ENCODE results near the gene VDR. TPM values are rescaled to one million over a fixed set of nuclear protein-coding genes. Genes with fewer than 3 reads are reported as not detected.

VDR gene
- total and polyA plus RNA-seq, 2 experiments from 2014 or later: 23.9 to 30.5 TPM

DNA sequence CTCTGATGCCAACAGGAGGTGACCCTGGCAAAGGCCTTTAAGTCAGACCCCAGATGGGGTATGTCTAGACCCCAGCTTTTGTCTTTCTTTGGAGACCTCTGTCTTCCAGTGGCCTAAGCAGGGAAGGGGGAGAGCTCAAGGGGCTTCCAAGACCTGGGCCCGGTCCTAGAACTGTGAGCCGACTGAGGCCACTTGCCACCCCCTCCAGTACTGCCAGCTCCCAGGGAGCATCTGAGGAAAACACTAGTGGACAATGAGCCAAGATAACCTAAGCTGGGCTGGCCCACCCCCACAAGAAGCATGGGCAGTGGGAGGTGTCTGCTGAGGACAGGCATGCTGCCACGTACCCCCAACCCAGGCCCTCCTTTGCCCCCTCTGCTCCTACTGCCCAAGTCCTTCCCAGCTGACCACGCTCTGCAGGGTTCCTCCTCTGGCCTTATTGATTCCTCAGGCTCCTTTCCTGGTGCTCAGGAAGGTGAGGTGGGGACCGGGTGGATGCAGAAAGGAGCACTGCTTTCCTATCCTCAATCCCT, 21.1 kb downstream of the VDR start:
- DNase-seq: no peak
- WGBS, 2 experiments (ENCODE audit: low coverage in 1 of 2, low lambda C conversion rate in 2 of 2, missing lambda C conversion rate in 2 of 2): 73 to 78% methylated on average over 5 of the region's 5 CpGs
- Histone ChIP-seq H3K4me2 (ENCODE audit: unreplicated experiment) (no peak overlapping the region), H3K27me3 (replicated peaks; ENCODE audit: insufficient read depth) (no peaks in the 10 kb centered on the region), H4K20me1 (ENCODE audit: insufficient read depth) (no peaks in the 10 kb centered on the region), H3K27ac (no peak overlapping the region), H3K4me1 (ENCODE audit: insufficient read depth) (peaks cover 32% of the 10 kb centered on the region), H3F3A (ENCODE audit: insufficient read depth) (peaks cover 17% of the 10 kb centered on the region), H3K9me2 (ENCODE audit: insufficient read depth) (no peaks in the 10 kb centered on the region), H3K79me2 (ENCODE audit: insufficient read depth) (peaks cover 59% of the 10 kb centered on the region), H3K9ac (no peak overlapping the region), H3K36me3 (ENCODE audit: low read depth) (peaks cover 3% of the 10 kb centered on the region; the same call in 1 of the 2 replicates), H3K9me3 (ENCODE audit: low read depth) (no peaks in the 10 kb centered on the region), H3K4me3 (no peak overlapping the region), H2AFZ (no peak overlapping the region)
- in situ Hi-C loops (cut with MboI): no loop called here
- no peak for TF ChIP-seq EZH2 (IDR thresholded peaks at IDR 0.05; ENCODE audit: insufficient read depth, poor library complexity, severe bottlenecking)
- TF ChIP-seq EZH2phosphoT487 (IDR thresholded peaks at IDR 0.05; ENCODE audit: insufficient read depth, low read depth): no peak

- Histone ChIP-seq H3K9me2 (ENCODE audit: insufficient read depth) (no peaks in the 10 kb centered on the region), H3K4me3 (peak overlapping the region; percentile 3; the same call in 1 of the 2 replicates), H3K27ac (0 out of 2 replicates have a peak overlapping the region, but pooled peaks have one; percentile 73), H3K4me1 (ENCODE audit: insufficient read depth) (peaks cover 32% of the 10 kb centered on the region), H3K79me2 (ENCODE audit: insufficient read depth) (peaks cover 51% of the 10 kb centered on the region), H3K36me3 (ENCODE audit: low read depth) (peaks cover 7% of the 10 kb centered on the region; the same call in 1 of the 2 replicates), H3K9me3 (ENCODE audit: low read depth) (no peaks in the 10 kb centered on the region), H4K20me1 (ENCODE audit: insufficient read depth) (no peaks in the 10 kb centered on the region), H3K9ac (no peak overlapping the region), H3K27me3 (replicated peaks; ENCODE audit: insufficient read depth) (no peaks in the 10 kb centered on the region), H3K4me2 (ENCODE audit: unreplicated experiment) (peak overlapping the region; percentile 51), H3F3A (ENCODE audit: insufficient read depth) (peaks cover 17% of the 10 kb centered on the region), H2AFZ (no peak overlapping the region)
- in situ Hi-C loops (cut with MboI): no loop called here
- TF ChIP-seq EZH2phosphoT487 (IDR thresholded peaks at IDR 0.05; ENCODE audit: insufficient read depth, low read depth) (no peak), EZH2 (IDR thresholded peaks at IDR 0.05; ENCODE audit: insufficient read depth, poor library complexity, severe bottlenecking) (no peak)
- WGBS, 2 experiments (ENCODE audit: low coverage in 1 of 2, low lambda C conversion rate in 2 of 2, missing lambda C conversion rate in 2 of 2): 50 to 53% methylated on average over 15 to 16 of the region's 16 CpGs
- peak; percentile 41 for DNase-seq
Measured at GRCh38 chr12:47882781-47883546, 21.8 kb downstream of the VDR start.

- H3K79me2 ChIP-seq (ENCODE audit: insufficient read depth): peaks cover 43% of the 10 kb centered on the region
- H3K4me1 ChIP-seq (ENCODE audit: insufficient read depth): peaks cover 32% of the 10 kb centered on the region
- 0 out of 2 replicates have a peak overlapping the region, but pooled peaks have one; percentile 12 for H3K4me3 ChIP-seq
- H3K9me2 ChIP-seq (ENCODE audit: insufficient read depth): no peaks in the 10 kb centered on the region
- H3F3A ChIP-seq (ENCODE audit: insufficient read depth): peaks cover 17% of the 10 kb centered on the region
- no peaks in the 10 kb centered on the region for H3K9me3 ChIP-seq (ENCODE audit: low read depth)
- H4K20me1 ChIP-seq (ENCODE audit: insufficient read depth): no peaks in the 10 kb centered on the region
- H3K27me3 ChIP-seq (replicated peaks; ENCODE audit: insufficient read depth): no peaks in the 10 kb centered on the region
- in situ Hi-C loops (cut with MboI): no loop called here
- no peak overlapping the region for H2AFZ ChIP-seq
- DNase-seq: peak; percentile 98
- peak overlapping the region; percentile 51 for H3K9ac ChIP-seq
- peak overlapping the region; percentile 47 for H3K4me2 ChIP-seq (ENCODE audit: unreplicated experiment)
- TF ChIP-seq EZH2phosphoT487 (IDR thresholded peaks at IDR 0.05; ENCODE audit: insufficient read depth, low read depth) (peak; percentile 82; the same call in 1 of the 2 replicates), EZH2 (IDR thresholded peaks at IDR 0.05; ENCODE audit: insufficient read depth, poor library complexity, severe bottlenecking) (no peak)
- H3K36me3 ChIP-seq (ENCODE audit: low read depth): peaks cover 10% of the 10 kb centered on the region; the same call in 1 of the 2 replicates
- 11 to 12% methylated on average over 8 of the region's 8 CpGs for WGBS, 2 experiments (ENCODE audit: low coverage in 1 of 2, low lambda C conversion rate in 2 of 2, missing lambda C conversion rate in 2 of 2)
- peak overlapping the region; percentile 73 for H3K27ac ChIP-seq
Measured at GRCh38 chr12:47881826-47882427, 22.9 kb downstream of the VDR start.

DNA sequence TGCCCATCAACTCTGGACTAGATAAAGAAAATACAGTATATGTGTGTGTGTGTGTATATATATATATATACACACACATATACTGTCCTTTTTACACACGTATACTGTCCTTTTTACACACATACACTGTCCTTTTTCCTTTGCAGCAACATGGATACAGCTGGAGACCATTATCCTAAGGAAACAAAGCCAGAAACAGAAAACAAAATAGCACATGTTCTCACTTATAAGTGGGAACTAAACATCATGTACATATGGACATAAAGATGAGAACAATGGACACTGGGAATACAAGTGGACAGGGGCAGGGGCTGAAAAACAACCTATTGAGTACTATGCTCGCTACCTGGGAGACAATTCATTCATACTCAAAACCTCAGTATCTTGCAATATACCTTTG, 23.7 kb downstream of the VDR start:
- H3K79me2 ChIP-seq (ENCODE audit: insufficient read depth): peaks cover 35% of the 10 kb centered on the region
- H3K9ac ChIP-seq: no peak overlapping the region
- peaks cover 13% of the 10 kb centered on the region; the same call in 1 of the 2 replicates for H3K36me3 ChIP-seq (ENCODE audit: low read depth)
- DNase-seq: no peak
- H3K27me3 ChIP-seq (replicated peaks; ENCODE audit: insufficient read depth): no peaks in the 10 kb centered on the region
- H3K27ac ChIP-seq: no peak overlapping the region
- H3K4me3 ChIP-seq: no peak overlapping the region
- peaks cover 31% of the 10 kb centered on the region for H3K4me1 ChIP-seq (ENCODE audit: insufficient read depth)
- peak overlapping the region; percentile 47 for H3K4me2 ChIP-seq (ENCODE audit: unreplicated experiment)
- no peak overlapping the region for H2AFZ ChIP-seq
- 89 to 97% methylated on average over 2 of the region's 2 CpGs for WGBS, 2 experiments (ENCODE audit: low coverage in 1 of 2, low lambda C conversion rate in 2 of 2, missing lambda C conversion rate in 2 of 2)
- no peaks in the 10 kb centered on the region for H4K20me1 ChIP-seq (ENCODE audit: insufficient read depth)
- in situ Hi-C loops (cut with MboI): no loop called here
- peaks cover 8% of the 10 kb centered on the region for H3F3A ChIP-seq (ENCODE audit: insufficient read depth)
- TF ChIP-seq EZH2 (IDR thresholded peaks at IDR 0.05; ENCODE audit: insufficient read depth, poor library complexity, severe bottlenecking) (no peak), EZH2phosphoT487 (IDR thresholded peaks at IDR 0.05; ENCODE audit: insufficient read depth, low read depth) (no peak)
- no peaks in the 10 kb centered on the region for H3K9me3 ChIP-seq (ENCODE audit: low read depth)
- no peaks in the 10 kb centered on the region for H3K9me2 ChIP-seq (ENCODE audit: insufficient read depth)

Measured in GM23248 (cell line).